Measurements from ENCODE around the gene PRPF31.

GRCh38 chr19:54136086-54136863, 20.7 kb downstream of the PRPF31 start:
- TF ChIP-seq CTCF (IDR thresholded peaks at IDR 0.05) (no peak), POLR2A (IDR thresholded peaks at IDR 0.05) (no peak)

All from thyroid gland (tissue), 4 donors.